Activated CD8-positive, alpha-beta memory T cell treated with anti-CD3 and anti-CD28 coated beads for 36 hours (primary cell): Measurements from ENCODE around the gene CLIC4. TPM values are rescaled to one million over a fixed set of nuclear protein-coding genes. Genes with fewer than 3 reads are reported as not detected.
"Not testable (repeated sequence)": the region's sequence is repeated elsewhere in the genome, so short reads cannot be mapped to it uniquely, and the experiment has no call there.

ENCODE experiments used
- CTCF ChIA-PET: fragments of 350-600 bp; sonication (Branson Sonifier 250); formaldehyde crosslinking; loops from one replicate; lab custom pipeline; 2021; ENCODE audit warnings: antibody characterized with exemption; lab: Charles Lee
- POLR2A ChIA-PET: fragments of 350-600 bp; sonication (Branson Sonifier 250); formaldehyde crosslinking; loops from one replicate; lab custom pipeline; 2021; ENCODE audit warnings: antibody characterized with exemption; lab: Charles Lee
- total RNA-seq, 2 experiments: library from RNA; stranded (reverse); gene quantifications; one replicate each; pipeline ENCODE4 v1.2.3, GENCODE V29; 2021

The CLIC4 gene
- total RNA-seq, 2 experiments from 2014 or later: 20.7 to 21.0 TPM

- POLR2A ChIA-PET: no interaction called here
- CTCF ChIA-PET: no interaction called here
These were observed 130.8 kb downstream of the CLIC4 start for GRCh38 chr1:24875991-24876506.

DNA sequence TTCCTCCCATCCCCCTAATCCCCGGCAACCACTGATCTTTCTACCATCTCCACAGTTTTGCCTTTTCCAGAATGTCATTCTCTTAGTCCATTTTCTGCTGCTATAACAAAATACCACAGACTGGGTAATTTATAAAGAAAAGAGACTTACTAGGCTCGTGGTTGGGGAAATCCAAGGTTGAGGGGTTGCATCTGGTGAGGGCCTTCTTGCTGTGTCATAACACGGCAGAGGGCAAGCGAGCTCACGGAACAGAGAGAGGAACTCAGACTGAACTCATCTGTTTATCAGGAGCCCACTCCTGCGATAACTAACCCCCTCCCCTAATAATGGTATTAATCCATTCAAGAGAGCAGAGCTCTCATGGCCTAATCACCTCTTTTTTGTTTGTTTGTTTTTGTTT, 132.8 kb downstream of the CLIC4 start:
- CTCF ChIA-PET: no interaction called here
- POLR2A ChIA-PET: no interaction called here

DNA sequence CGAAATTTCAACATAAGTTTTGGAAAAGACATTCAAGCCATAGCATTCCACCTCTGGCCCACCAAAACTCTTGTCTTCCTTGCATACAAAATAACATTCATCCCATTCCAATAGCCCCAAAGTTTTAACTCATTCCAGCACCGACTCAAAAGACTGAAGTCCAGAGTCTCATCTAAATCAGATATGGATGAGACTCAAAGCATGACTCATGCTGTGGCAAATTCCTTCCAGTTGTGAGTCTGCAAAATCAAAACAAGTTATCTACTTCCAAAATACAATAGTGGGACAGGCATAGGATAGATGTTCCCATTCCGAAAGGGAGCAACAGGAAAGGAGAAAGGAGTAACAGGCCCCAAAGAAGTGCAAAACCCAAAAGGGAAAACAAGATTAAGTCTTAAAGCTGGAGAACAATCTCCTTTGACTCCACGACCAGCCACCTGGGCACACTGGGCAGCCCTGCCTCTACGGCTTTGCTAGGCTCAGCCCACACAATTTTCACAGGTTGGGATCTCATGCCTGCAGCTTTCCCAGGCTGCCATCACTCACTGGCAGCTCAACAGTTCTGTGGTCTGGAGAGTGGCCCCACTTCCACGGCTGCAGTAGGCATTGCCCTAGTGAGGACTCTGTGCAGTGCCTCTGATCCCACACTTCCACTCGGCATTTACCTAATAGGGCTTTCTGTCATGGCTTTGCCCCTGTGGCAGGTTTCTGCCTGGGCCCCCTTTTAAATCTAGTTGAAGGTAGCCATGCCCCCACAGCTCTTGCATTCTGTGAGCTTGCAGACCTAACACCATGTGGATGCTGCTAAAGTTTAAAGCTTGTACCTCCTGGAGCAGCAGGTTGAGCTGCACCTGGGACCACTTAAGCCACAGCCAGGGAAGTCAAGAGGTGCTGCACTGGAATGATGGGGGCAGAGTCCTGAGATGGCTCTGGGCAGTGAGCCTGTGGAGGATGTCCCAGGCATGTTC, 133.8 kb downstream of the CLIC4 start:
- CTCF ChIA-PET: interaction anchor here (0.6 kb wide), 2 partner anchors 319 to 641 kb away, joined by 3 to 4 read pairs; no protein-coding TSS in a partner anchor
- POLR2A ChIA-PET: no interaction called here

- CTCF ChIA-PET: no interaction called here
- POLR2A ChIA-PET: no interaction called here
These were observed 135.8 kb downstream of the CLIC4 start for GRCh38 chr1:24881034-24881433.

DNA sequence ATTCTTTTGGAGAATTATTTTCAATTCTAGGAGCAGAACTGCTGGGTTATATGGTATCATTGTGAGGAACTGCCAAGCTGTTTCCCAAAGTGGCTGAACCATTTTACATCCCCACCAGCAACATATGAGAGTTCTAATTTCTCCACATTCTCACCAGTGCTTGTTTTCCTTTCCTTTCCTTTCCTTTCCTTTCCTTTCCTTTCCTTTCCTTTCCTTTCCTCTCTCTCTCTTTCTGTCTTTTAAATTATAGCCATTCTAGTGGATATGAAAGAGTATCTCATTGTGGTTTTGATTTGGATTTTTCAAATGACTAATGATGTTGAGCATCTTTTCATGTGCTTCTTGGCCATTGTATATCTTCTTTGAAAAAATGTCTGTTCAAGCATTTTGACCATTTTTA, 139.5 kb downstream of the CLIC4 start:
- ChIA-PET POLR2A (no interaction called here), CTCF (no interaction called here)

DNA sequence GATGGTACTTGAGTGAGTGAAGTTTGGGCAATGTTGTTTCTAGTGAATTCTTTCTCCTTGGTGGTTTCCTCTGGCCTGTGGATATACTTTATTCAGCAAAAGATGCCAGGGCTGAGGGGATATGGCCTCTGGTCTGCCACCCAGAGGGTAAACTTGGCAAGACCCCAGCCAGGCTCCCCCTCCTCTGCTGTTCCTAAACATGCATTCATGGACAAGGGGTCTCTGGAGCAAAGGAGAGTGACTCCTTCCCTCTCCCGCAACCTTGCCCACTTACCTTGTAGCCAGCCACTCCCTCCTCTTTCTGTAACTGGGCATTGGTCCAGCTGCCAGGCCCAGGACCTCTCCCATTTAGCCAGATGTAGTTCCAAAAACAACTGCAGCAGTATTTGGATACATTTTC, 141.0 kb downstream of the CLIC4 start:
- POLR2A ChIA-PET: no interaction called here
- CTCF ChIA-PET: no interaction called here

DNA sequence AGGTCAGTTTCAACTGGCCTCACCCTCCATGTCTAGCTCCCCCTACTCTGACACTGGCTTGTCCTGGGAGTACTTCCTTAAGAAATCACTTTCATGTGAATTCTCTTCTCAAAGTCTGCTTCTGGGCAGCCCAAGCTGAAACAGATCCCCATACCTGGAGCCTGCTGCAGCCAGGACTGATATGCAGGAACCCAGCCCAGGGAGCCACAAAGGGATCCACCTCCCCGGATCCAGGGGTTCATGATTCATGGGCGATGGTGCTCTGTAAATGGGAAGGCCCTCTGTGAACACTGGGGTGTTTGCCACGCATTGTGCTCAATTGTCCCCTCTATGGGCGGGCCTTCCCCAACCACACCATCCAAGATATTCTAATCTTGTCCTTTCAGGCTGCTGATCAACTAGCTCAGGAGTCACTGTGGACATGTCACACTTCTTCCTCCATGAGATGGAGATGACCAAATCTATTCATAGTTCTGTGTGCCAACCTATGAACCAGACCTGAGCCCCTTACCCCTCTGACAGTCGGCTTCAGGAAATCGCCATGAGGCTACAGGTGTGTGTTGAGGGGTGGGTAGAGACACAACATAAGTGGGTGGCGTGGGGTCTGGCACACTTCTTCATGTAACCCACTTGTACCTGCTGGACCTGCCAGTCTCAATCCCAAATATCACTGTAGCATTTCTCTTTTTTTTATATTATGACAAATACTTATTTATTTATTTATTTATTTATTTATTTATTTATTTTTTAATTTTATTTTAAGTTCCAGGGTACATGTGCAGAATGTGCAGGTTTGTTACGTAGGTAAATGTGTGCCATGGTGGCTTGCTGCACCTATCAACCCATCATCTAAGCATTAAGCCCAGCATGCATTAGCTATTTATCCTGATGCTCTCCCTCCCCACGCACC, 143.1 kb downstream of the CLIC4 start:
- POLR2A ChIA-PET: no interaction called here
- CTCF ChIA-PET: no interaction called here

DNA sequence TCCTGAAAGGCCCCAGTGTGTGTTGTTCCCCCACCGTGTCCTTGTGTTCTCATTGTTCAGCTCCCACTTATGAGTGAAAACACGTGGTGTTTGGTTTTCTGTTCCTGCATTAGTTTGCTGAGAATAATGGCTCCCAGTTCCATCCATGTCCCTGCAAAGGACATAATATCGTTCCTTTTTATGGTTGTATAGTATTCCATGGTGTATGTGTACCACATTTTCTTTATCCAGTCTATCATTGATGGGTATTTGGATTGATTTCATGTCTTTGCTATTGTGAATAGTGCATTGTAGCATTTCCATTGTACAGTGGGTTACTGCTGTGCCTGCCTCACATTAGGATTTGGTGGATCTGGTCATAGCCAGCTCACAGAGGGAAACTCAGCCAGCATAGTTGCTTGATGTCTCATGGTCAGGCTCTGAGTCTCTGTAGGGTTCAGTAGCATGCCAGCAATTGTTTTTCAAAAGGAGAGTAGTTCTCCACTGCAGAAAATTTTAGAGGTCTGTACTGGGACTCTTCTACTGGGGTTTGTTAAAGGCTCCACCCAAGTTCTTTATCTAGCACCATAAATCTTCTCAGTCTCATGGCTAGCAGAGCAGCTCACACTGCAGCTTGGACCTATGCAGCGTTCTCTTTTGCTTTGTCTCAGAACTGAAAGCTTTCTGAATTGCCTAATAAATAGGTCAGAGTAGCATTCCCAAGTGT, 143.9 kb downstream of the CLIC4 start:
- ChIA-PET POLR2A (no interaction called here), CTCF (no interaction called here)

- ChIA-PET CTCF (no interaction called here), POLR2A (no interaction called here)
These were observed 145.6 kb downstream of the CLIC4 start for GRCh38 chr1:24890887-24891286.

DNA sequence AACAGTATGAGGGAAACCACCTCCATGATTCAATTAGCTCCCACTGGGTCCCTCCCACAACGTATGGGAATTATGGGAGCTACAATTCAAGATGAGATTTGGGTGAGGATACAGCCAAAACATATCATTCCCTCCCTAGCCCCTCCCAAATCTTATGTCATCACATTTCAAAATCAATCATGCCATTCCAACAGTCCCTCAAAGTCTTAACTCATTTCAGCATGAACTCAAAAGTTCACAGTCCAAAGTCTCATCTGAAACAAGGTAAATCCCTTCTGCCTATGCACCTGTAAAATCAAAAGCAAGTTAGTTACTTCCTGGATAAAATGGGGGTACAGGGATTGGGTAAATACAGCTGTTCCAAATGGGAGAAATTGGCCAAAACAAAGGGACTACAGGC, 146.1 kb downstream of the CLIC4 start:
- CTCF ChIA-PET, POLR2A ChIA-PET: not testable (repeated sequence)

DNA sequence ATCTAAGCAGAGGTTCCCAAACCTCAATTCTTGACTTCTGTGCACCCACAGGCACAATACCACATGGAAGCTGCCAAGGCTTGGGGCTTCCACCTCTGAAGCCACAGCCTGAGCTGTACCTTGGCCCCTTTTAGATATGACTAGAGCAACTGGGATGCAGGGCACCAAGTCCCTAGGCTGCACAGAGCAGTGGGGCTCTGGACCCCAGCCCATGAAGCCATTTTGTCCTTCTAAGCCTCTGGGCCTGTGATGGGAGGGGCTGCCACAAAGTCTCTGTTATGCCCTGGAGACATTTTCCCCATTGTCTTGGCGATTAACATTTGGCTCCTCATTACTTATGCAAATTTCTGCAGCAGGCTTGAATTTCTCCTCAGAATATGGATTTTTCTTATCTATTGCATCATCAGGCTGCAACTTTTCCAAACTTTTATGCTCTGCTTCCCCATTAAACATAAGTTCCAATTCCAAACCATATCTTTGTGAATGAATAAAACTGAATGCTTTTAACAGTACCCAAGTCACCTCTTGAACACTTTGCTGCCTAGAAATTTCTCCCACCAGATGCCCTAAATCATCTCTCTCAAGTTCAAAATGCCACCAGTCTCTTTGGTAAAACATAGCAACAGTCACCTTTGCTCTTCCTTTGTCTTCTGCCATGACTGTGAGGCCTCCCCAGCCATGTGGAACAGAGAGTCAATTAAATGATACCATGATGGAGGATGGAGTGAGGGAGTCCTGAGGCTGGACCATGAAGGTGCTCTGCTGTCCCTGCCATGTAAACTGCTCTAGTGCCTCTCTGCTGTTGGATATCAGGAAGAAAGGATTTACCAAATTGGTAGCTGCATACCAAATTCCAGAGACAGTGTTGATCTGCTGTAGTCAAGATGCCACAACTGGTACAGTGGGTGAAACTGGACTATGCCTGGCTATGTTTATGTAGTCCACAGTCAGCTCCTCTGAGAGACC, 147.2 kb downstream of the CLIC4 start:
- CTCF ChIA-PET: interaction anchor here (0.7 kb wide), 1 partner anchor 43 kb away, joined by 4 read pairs; no protein-coding TSS in a partner anchor
- POLR2A ChIA-PET: no interaction called here

- ChIA-PET POLR2A (no interaction called here), CTCF (no interaction called here)
These were observed 148.2 kb downstream of the CLIC4 start for GRCh38 chr1:24893431-24893830.

Other genes with a start within 250 kb of the CLIC4 start
- gene RCAN3, start 242.6 kb upstream of the CLIC4 start, total RNA-seq: 10 to 100 TPM; 51.2 to 56.6 TPM
- under 1 TPM in 1 of 2 experiments, not detected in 1; 0.04 TPM for gene NCMAP, start 189.4 kb upstream of the CLIC4 start, total RNA-seq
- gene SRRM1, start 102.1 kb upstream of the CLIC4 start, total RNA-seq: 100 to 1,000 TPM; 233 to 234 TPM
- 100 to 1,000 TPM; 173 to 183 TPM for gene RUNX3, start 184.8 kb downstream of the CLIC4 start, total RNA-seq